ENCODE results near the gene CILP.
"Not testable (repeated sequence)": the region's sequence is repeated elsewhere in the genome, so short reads cannot be mapped to it uniquely, and the experiment has no call there.

CILP gene

DNA sequence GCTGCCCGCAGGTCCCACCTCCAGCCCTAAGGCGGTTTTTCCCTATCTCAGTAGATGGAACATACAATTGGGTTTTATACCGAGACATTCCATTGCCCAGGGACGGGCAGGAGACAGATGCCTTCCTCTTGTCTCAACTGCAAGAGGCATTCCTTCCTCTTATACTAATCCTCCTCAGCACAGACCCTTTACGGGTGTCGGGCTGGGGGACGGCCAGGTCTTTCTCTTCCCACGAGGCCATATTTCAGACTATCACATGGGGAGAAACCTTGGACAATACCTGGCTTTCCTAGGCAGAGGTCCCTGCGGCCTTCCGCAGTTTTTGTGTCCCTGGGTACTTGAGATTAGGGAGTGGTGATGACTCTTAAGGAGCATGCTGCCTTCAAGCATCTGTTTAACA lies 15.6 kb upstream of the CILP start:
- FAIRE-seq; DNase-seq (ENCODE audit: extremely low spot score, insufficient read length, low read depth): not testable (repeated sequence)

DNA sequence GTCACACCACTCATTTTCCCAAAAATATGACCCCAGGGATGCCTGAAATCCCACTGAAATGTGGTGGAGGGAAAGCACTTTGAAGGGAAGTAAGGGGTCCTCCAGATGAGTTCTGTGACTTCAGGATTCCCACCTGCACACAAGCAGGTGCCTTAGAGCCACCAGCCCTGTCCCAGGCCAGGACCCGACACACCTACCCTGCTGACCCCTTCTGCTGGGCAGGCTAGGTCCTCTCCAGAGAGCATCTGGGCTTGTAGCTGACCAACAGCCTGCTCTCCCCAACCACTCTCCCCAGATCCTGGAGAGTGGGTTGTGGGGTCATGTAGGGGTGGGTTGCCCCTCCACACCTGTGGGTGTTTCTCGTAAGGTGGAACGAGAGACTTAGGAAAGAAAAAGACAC lies 14.9 kb upstream of the CILP start:
- no peak for FAIRE-seq
- no peak for DNase-seq (ENCODE audit: extremely low spot score, insufficient read length, low read depth)

DNA sequence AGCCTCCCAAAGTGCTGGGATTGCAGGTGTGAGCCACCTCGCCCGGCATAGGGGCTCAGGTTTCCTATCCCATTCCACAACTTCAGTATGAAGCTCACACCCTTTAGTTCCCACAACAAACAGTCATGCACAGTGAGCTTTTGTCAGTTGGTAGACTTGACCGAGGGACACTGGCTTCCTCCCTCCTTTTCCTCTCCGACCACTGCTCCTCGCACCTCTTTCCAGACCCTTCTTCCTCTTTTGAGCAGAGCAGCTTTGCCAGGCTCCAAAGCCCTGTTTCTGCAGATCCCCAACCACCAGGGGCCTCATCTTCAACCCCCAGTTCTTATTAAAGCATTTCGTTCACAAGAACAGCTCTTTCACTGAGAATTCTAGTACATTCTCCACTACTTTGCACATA lies 12.7 kb upstream of the CILP start:
- FAIRE-seq (no peak), DNase-seq (ENCODE audit: extremely low spot score, insufficient read length, low read depth) (no peak)

DNA sequence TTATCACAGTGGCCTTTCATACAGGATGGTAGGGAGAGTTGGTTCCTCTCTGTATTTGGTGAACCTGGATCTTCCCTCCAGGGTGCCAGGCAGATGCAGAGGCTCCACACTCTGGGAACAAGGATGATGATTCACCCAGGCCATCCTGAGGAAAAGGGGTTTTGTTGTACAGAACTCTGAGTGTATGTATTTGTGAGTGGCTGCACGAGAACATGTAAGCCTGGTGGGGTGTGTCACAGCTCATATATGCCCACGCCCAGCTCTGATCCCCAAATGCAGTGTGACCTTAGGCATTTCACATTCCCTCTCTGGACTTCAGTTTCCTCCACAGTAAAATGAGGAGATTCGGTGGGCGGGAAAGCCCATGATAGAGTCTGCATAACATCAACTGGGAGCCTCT lies 11.6 kb upstream of the CILP start:
- no peak for FAIRE-seq
- DNase-seq (ENCODE audit: extremely low spot score, insufficient read length, low read depth), result no peak

DNA sequence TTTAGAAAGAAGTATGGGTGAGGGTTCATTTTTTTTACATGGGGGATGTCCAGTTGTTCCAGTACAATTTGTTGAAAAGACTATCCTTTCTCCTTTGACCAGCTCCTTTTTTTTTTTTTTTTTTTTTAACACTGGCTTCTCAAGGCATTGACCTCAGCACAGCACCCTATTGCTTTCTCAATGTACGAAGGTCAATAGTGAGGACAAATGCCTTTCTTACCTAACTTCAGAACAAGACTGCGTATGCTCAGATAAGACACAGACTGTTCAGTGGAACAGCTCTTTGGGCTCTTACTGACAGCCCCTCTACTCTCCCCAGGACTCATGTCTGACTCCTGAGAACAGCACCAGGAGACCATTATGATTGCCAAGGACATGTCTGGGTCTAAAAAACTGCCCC lies 10.4 kb upstream of the CILP start:
- DNase-seq (ENCODE audit: extremely low spot score, insufficient read length, low read depth), result no peak
- no peak for FAIRE-seq

DNA sequence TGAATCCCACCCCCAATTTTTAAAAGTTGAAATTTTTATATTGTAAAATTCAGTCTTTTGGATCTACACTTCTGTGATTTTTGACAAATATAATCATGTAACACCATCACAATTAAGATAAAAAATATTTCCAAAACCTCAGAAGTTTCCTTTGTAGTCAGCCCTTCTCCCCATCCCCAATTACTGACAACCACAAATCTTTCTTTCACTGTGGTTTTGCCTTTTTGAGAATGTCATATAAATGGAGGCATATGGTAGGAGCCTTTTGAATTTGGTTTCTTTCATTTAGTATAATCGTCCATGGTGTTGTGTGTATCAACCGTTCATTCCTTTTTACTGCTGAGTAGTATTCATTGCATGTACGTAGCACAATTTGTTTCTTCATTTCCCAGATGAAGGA lies 7.9 kb upstream of the CILP start:
- DNase-seq (ENCODE audit: extremely low spot score, insufficient read length, low read depth) (no peak), FAIRE-seq (no peak)

DNA sequence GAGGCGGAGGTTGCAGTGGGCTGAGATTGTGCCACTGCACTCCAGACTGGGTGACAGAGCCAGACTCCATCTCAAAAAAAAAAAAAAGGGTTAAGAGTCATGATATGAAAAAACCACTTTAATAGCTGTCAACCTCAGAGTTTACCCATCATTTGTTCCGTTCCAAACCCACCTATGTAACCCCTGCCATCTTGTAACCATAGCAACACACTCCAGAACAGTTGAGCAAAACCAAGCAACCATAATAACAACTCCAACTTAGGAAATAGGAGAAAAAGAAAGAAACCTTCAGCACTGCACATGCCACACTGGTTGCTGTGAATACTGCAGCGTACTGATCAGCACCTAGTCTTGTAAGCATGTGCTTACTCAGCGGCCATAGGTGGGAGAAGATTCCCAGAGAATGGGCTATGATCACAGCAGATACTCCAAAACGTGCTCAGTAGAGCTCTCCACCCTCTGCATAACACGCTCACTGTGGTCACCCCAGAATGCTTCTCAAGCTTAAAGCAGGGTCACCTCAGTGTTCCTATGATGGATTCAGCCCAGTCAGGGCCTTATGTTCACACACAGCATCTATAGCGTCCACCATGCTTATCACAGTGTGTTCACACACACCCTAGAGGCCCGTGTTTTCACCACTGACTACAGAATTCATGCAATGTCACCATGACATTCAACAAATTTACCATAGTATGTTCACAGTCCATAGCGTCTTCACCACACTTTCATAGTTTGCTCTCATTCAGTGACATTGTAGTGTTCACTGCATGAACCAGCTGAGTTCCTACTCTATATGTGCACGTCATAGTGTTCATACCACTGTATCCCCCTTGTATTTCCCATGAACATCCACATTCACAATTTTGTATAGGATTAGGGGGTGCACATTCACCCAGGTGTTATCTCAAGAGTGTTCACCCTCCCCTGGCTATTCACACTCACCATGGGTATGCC lies 6.5 kb upstream of the CILP start:
- no peak for FAIRE-seq
- no peak for DNase-seq (ENCODE audit: extremely low spot score, insufficient read length, low read depth)

DNA sequence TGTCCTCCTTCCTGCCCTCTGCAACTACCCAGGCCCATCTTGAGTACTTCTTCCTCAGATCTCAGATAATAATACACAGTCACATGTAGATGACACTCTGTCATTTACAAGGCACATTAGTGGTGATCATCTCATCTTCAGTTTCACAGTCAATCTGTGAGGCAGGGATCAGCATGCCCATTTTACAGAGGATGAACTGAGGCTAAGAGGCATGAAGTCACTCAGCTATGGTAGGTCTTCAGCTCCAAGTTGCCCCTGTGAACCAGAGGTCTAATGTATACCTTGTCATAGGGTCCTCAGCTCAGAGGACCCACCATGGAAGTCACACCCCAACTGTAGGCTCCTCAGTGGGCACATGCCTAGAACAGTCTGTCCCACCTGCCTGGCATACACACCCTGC lies 4.2 kb upstream of the CILP start:
- DNase-seq (ENCODE audit: extremely low spot score, insufficient read length, low read depth) (no peak), FAIRE-seq (no peak)

DNA sequence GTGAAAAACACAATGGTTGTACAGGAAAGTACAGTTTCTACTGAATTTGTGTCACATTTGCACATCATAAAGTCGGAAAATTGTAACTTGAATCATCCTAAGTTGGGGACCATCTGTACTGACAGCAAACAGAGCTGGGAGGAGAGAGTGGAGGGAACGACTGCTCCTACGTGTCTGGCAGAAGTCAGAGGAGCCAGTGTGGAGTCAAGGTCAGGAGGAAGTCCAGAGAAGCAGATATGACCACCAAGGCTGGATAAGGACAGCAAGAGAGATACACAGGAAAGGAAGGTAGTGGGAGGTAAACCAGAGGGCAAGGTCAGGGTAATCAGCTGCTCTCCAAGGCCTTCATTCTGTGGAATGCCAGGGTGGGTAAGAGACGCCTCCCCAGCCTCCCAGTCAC lies 2.7 kb upstream of the CILP start:
- no peak for DNase-seq (ENCODE audit: extremely low spot score, insufficient read length, low read depth)
- FAIRE-seq, result no peak

DNA sequence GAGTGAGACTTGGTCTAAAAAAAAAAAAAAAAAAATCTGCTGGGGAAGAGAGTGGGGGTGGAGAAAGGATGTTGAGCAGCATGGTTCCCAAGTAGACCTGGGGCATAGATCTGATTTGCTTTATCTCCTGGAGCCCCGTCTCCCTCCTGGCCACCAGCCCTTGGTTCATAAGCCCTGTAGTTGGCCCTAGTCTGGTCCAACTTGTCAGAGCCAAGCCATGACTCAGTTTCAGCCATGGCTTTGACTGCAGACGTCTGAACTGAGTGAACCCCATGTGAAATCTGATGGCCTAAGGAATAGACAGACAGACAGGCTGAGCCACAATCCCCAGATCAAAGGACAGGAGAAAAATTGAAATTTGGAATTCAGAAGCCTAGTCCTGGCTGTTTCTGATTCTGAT lies 2.0 kb upstream of the CILP start:
- no peak for DNase-seq (ENCODE audit: extremely low spot score, insufficient read length, low read depth)
- no peak for FAIRE-seq

DNA sequence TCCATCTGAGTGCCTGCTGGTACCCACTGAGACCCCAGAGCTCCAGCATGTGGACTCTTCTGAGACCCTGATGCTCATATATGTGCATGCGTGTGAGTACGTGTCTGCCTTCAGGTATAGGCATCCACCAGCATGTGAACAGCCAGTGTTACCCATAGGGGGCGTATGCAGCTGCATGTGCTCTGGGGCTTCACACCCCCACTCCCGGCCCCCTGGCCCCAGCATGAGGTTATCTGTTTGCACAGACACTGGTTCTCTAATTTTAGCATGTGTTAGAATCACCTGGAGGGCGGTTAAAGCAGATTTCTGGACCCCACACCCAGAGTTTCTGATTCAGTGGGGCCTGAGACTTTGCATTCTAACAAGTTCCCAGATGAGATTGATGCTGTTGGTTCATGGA lies 824 bp upstream of the CILP start:
- peak; percentile 20 for DNase-seq (ENCODE audit: extremely low spot score, insufficient read length, low read depth)
- no peak for FAIRE-seq

DNA sequence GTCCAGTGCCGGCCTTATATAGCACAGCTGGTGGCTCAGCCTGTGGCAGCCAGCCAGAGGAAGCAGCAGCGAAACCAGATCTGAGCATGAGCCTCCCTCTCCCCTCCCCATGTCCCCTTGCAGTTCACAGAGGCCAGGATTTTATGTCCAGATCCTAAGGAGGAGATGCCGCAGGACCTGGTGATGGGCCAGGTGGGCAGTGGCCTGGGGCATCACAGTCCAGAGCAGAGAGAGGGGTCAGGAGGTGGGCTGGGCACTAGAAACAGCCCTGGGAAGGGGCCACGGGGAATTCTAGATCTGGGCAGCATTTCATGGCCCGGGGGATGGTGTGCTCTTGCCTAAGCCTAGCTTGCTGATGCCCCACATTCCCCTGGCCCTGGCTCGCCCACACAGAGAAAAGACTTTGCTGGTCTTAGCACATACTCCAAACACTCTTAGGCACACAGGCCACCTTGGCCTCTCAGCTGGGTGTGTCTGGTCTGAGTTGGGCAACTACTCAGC lies 259 bp upstream of the CILP start:
- DNase-seq (ENCODE audit: extremely low spot score, insufficient read length, low read depth) (no peak), FAIRE-seq (no peak)

DNA sequence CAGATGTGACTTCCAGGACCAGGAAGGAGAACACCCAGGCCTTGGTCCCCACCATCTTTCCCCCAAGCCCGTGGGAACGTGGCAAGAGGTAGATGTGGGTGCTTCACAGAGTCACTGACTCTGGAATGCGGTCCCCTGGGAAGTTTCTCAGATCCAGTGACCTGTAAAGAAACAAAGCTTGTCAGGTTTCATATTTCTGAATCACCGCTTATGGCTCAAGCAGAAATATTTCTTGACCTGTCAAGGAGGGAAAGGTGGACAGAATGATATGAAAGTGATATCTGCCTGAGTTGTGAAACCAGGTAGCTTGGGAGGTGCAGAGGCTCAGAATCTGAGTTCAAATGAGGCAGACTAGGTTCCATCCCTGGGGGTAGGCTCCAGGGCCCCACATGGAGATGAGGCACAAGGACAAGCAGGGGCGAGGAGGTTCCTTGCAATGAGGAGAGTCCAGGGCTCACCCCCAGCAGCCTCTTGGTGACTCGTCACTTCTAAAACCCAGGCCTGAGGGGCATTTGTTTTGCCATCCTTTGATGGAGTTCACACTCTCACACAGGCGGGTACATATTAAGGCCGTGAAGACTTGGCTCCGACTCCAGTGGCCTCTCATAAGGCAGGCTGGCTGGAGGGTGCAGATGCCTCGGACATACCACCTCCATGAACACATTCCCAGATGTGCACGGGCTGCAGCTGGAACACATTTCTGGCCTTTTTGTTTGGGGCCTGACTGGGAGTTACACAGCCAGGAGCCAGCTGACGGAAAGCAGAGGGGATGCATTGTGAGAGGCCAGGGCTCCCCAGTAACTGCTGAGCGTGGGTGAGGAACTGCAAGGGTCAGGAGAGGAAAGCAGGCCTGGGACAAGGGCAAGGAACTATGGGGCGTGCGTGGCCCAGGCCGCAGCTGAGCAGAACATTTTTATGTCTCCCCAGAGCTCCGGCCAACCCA lies 1.3 kb downstream of the CILP start:
- FAIRE-seq, result no peak

DNA sequence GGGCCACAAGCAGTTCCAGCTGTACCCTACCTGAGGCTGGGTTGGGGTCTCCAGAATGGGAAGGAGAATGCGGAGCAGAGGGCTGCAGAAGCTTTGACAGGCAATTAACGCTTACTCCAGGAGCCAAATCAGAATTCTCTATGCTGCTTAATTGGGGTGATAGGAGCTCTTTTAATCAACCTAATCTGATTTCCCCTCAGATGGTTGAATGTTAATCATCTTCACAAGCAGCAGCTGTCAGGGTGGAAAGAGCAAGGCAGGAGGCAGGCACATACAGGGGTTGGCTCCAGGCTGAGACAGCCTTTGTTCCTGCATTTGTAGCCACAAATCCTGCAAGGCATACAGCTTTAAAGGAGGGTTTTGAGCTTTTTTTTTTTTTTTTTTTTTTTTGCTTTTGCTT lies 2.6 kb downstream of the CILP start:
- DNase-seq (ENCODE audit: extremely low spot score, insufficient read length, low read depth) (no peak), FAIRE-seq (no peak)

More for the DNA sequence above, 1.3 kb downstream of the CILP start:
- no peak for DNase-seq (ENCODE audit: extremely low spot score, insufficient read length, low read depth)

DNA sequence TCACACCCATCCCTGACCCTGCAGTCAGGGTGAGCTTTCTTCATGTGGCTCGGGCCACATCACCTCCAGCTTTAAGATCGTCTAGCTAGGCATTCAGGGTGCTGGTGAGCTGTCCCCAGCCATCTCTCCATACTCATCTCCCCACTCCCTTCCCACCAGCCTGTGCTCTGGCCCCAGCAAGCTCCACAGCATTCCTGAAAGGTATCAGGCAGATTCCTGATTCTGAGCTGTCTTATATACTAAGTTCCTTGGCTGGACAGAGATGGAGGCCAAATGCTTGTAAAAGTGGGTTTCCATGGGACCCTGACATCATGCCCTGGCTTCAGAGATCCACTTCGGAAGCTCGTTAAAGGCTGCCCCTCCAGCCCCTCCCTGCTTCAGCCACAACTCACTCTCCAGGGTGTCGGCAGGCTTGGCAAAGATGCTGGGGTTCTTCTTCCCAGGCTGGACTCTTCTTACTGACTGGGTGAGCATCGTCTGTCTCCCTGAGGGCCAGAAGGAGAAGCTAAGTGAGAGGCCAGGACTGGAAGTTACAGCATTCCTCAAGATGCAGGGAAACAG lies 3.9 kb downstream of the CILP start:
- DNase-seq (ENCODE audit: extremely low spot score, insufficient read length, low read depth) (no peak), FAIRE-seq (no peak)

DNA sequence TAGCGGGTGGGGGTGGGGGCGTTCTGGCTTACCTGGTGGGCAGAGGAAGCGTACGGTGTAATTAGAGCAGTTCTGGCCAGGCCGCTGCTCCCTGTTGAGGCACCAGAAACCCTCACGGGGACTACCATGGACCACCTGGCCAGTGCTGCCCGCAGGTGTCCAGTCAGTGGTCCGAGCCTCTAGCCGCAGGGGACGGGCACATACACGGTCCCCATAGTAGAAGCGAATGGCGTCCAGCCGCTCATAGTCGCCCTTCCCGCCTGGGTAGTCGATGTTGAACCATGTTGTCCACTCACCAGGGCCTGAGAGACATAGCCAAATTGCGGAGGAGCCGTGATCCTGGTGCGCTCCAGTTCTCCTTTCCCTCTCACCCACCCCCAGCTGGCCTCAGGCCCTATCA lies 4.5 kb downstream of the CILP start:
- DNase-seq (ENCODE audit: extremely low spot score, insufficient read length, low read depth) (no peak), FAIRE-seq (no peak)

DNA sequence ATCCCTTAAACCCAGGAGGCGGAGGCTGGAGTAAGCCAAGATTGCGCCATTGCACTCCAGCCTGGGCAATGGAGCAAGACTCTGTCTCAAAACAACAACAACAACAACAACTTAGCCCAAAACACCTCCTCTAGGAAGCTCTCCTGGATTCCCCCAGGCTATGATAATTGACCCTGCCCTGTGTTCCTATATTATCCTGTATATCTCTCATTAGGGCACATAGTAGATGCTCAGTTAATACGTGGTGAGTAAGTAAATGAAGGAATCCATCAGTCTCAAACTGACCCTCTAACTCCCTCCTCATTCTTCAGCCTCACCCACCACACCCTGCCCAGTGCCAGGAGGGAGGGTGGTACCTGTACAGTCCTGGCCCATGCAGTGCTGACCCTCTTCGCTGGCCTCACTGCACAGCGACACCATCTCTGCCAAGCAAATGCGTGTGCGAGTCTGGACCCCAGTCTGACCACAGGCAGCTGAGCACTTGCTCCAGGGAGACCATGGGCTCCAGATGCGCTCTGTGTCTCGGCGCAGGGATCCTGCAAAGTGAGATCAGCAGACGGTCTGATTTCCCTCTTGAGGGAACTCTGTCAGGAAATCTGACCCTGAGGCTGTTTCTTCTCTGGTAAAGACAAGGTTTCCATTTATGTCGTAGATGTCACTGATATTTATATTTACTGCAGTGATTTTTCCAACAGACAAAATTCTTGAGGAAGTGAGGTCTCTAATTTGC lies 6.2 kb downstream of the CILP start:
- FAIRE-seq, result no peak

DNA sequence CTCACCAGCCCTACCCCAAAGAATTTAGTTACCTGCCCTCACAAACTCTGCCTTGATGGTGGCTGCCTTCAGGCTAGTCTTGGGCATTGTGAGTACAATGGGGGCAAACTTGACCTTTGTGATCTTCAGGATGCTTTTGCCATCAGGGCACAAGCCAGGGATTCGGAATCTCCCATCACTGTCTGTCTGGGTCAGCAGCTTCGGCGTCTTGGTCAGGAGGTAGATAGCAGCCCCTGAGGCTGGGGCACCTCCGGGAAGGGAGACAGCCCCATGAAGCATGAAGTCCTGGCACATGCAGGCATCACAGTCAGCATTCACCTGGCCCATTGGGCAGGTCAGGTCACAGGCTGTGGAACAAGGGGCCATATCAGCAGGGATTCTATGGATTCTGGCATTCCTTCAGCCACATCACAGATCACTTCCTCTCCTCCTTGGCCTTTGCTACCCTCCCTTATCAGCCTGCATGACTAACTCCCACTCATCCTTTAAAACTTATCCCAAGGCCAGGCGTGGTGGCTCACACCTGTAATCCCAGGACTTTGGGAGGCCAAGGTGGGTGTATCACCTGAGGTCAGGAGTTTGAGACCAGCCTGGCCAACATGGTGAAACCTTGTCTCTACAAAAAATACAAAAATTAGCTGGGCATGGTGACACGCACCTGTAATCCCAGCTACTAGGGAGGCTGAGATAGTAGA lies 6.9 kb downstream of the CILP start:
- DNase-seq (ENCODE audit: extremely low spot score, insufficient read length, low read depth), result no peak
- no peak for FAIRE-seq

More for the DNA sequence above, 6.2 kb downstream of the CILP start:
- no peak for DNase-seq (ENCODE audit: extremely low spot score, insufficient read length, low read depth)

DNA sequence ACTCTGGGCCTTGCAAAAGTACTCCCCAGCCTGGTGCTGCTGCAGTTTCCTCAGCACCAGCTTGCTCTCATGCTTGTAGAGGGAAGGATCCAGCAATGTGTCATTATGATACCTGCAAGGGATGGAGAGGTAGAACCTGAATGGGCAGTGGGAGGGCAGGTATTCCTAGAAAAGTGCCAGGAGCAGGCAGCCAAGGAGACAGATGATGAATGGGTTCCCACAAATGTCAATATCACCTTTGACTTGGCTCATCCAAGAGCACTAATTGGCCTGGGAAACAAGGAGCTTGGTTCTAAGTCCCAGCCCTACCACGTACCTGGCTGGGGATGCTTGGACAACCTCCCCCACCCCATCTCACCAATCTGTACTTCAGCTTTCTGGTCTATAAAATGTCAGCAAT lies 9.4 kb downstream of the CILP start:
- FAIRE-seq (no peak), DNase-seq (ENCODE audit: extremely low spot score, insufficient read length, low read depth) (no peak)
